ENCODE measurements around the gene S100A1. TPM values are rescaled to one million over a fixed set of nuclear protein-coding genes. Genes with fewer than 3 reads are reported as not detected.

The S100A1 gene
- total RNA-seq, 1 experiment from 2014 or later: not detected

DNA sequence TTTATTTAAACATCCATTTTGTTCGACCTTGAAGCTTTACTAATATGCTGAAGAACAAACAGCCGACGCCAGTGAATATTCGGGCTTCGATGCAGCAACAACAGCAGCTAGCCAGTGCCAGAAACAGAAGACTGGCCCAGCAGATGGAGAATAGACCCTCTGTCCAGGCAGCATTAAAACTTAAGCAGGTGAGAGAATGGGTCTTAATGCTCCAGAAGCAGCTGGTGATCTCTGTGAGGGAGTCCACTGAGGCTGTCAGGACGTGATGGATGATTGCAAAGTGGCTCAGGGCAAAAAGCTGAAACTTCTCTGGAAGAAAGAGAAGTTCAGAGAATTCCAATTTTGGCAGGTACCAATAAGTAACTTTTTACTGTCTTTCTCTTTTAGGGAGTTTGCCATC lies 10.0 kb downstream of the S100A1 start:
- H3K36me3 Mint-ChIP-seq (ENCODE audit: insufficient read depth in 1 of 3, low read depth in 3 of 3): peaks cover 53 to 85% (median 78%) of the 10 kb centered on the region in 3 experiments

More for the DNA sequence above, 10.0 kb downstream of the S100A1 start:
- Histone ChIP-seq H3K4ac (ENCODE audit: low read depth, low read length) (no peak overlapping the region), H3K23ac (ENCODE audit: insufficient read length, low read depth, low read length) (no peak overlapping the region), H3K18ac (ENCODE audit: insufficient read length, low read depth, low read length) (no peak overlapping the region), H3K27ac (ENCODE audit: insufficient read length, low read depth, low read length) (no peak overlapping the region), H3K14ac (ENCODE audit: insufficient read depth, low read length) (no peak overlapping the region), H3K4me2 (ENCODE audit: insufficient read depth, insufficient read length, low read length) (no peak overlapping the region), H2BK20ac (ENCODE audit: low read depth, low read length, poor library complexity, severe bottlenecking) (no peak overlapping the region), H4K5ac (ENCODE audit: insufficient read length, low read depth, low read length) (no peak overlapping the region), H2BK15ac (ENCODE audit: low read depth, low read length) (no peak overlapping the region), H2AFZ (ENCODE audit: low read length) (no peak overlapping the region), H3K4me1 (ENCODE audit: insufficient read depth, low read length) (no peaks in the 10 kb centered on the region), H4K20me1 (ENCODE audit: control insufficient read depth, insufficient read depth, insufficient read length) (no peaks in the 10 kb centered on the region), H4K8ac (replicated peaks; ENCODE audit: insufficient read length, low read depth, low read length) (no peak overlapping the region), H3K27me3 (ENCODE audit: insufficient read depth, low read length) (no peaks in the 10 kb centered on the region), H2BK120ac (ENCODE audit: low read depth, low read length, poor library complexity, severe bottlenecking) (no peak overlapping the region), H3K9ac (ENCODE audit: extremely low read depth, insufficient read length, low read length) (no peak overlapping the region), H3K79me1 (ENCODE audit: insufficient read depth, low read depth, low read length, poor library complexity, severe bottlenecking) (peaks cover 4% of the 10 kb centered on the region), H2AK5ac (ENCODE audit: insufficient read length, low read length) (no peak overlapping the region), H3T11ph (ENCODE audit: low read length) (no peak overlapping the region), H2BK12ac (ENCODE audit: insufficient read length, low read depth, low read length) (no peak overlapping the region), H4K91ac (ENCODE audit: insufficient read length, low read depth, low read length) (no peak overlapping the region), H3K56ac (ENCODE audit: insufficient read length, low read depth, low read length) (no peak overlapping the region), H3K79me2 (ENCODE audit: insufficient read depth, low read length) (peaks cover 4% of the 10 kb centered on the region; the same call in 1 of the 2 replicates), H3K23me2 (ENCODE audit: insufficient read length, low read depth, low read length, poor library complexity, severe bottlenecking) (peaks cover 11% of the 10 kb centered on the region), H2BK5ac (ENCODE audit: insufficient read length, low read length) (no peak overlapping the region), H3K9me3 (ENCODE audit: control insufficient read depth, low read depth, low read length) (no peaks in the 10 kb centered on the region)
- no CpG with 5 or more reads among the region's 6 CpGs for WGBS (ENCODE audit: extremely low coverage, insufficient read length, low lambda C conversion rate)
- H3K27me3 Mint-ChIP-seq (ENCODE audit: low read depth): no peaks in the 10 kb centered on the region
- no peak overlapping the region for H3K27ac Mint-ChIP-seq
- H3K9me3 Mint-ChIP-seq: peaks cover 0 to 3% of the 10 kb centered on the region in 2 experiments; a peak in 1 of 5 replicates
- TF ChIP-seq CTCF (conservative IDR thresholded peaks at IDR 0.05): no peak
- peaks cover 9 to 13% of the 10 kb centered on the region in 2 experiments for H3K4me1 Mint-ChIP-seq
- no peak overlapping the region for H3K4me3 Mint-ChIP-seq
- no peak for DNase-seq

Data from H9 (cell line).